Endodermal cell (in vitro differentiated cells): ENCODE results near the gene BACH2. TPM values are rescaled to one million over a fixed set of nuclear protein-coding genes. Genes with fewer than 3 reads are reported as not detected.
A peak's percentile ranks its signal among the peaks of the same experiment; 100 is the strongest.

Source experiments
- DNase-seq: peaks from one replicate; pipeline ENCODE4 v3.0.0-alpha.2; 2017
- H3K27ac ChIP-seq: 2 replicates; pipeline ENCODE4 v1.5.1; 2013; ENCODE audit warnings: mild to moderate bottlenecking, low read depth, low read length, moderate library complexity
- H3K27me3 ChIP-seq: 2 replicates; pipeline ENCODE4 v1.6.1; 2013; ENCODE audit warnings: mild to moderate bottlenecking, low read length, moderate library complexity; ENCODE audit not compliant: insufficient read depth, control insufficient read depth, poor library complexity, severe bottlenecking
- H3K36me3 ChIP-seq: 2 replicates; pipeline ENCODE4 v1.7.0; 2013; ENCODE audit warnings: mild to moderate bottlenecking, low read length, moderate library complexity; ENCODE audit not compliant: control insufficient read depth, insufficient read depth
- H3K4me1 ChIP-seq: one replicate; pipeline ENCODE4 v1.7.0; 2013; ENCODE audit warnings: low read length; ENCODE audit not compliant: control insufficient read depth, insufficient read depth
- H3K4me3 ChIP-seq: 2 replicates; pipeline ENCODE4 v1.5.1; 2013; ENCODE audit warnings: mild to moderate bottlenecking, low read length, moderate library complexity
- H3K9ac ChIP-seq: 2 replicates; pipeline ENCODE4 v1.6.1; 2013; ENCODE audit warnings: mild to moderate bottlenecking, low read length, moderate library complexity; ENCODE audit not compliant: poor library complexity, severe bottlenecking; ENCODE audit errors: extremely low read depth
- H3K9me3 ChIP-seq: 2 replicates; pipeline ENCODE4 v1.6.1; 2013; ENCODE audit warnings: mild to moderate bottlenecking, low read length, moderate library complexity; ENCODE audit not compliant: control insufficient read depth
- H3K27ac Mint-ChIP-seq: 2 replicates; pipeline ENCODE4 v1.8.0; 2020; ENCODE audit warnings: mixed read lengths
- H3K27me3 Mint-ChIP-seq: 2 replicates; pipeline ENCODE4 v1.8.0; 2021; ENCODE audit warnings: mild to moderate bottlenecking, mixed read lengths; ENCODE audit not compliant: insufficient read depth
- H3K36me3 Mint-ChIP-seq: 2 replicates; pipeline ENCODE4 v1.8.0; 2020; ENCODE audit warnings: low read depth, mixed read lengths
- H3K4me1 Mint-ChIP-seq: 2 replicates; pipeline ENCODE4 v1.8.0; 2020; ENCODE audit warnings: mixed read lengths
- H3K4me3 Mint-ChIP-seq: 2 replicates; pipeline ENCODE4 v1.8.0; 2020; ENCODE audit warnings: mild to moderate bottlenecking, moderate library complexity, mixed read lengths
- H3K9me3 Mint-ChIP-seq: 2 replicates; pipeline ENCODE4 v1.8.0; 2020; ENCODE audit warnings: mild to moderate bottlenecking, mixed read lengths
- CTCF ChIP-seq: fragments of 200-600 bp; sonication (generic); conservative IDR thresholded peaks from 2 replicates; pipeline ENCODE4 v1.5.0; 2021; ENCODE audit warnings: antibody characterized with exemption, mild to moderate bottlenecking
- WGBS, 2 experiments: methylation state at CpG; one replicate each; pipeline versions ENCODE4 v1.1.5 to v1.1.7; 2013; ENCODE audit warnings: missing lambda C conversion rate in 2 of 2, mixed read lengths in 1 of 2; ENCODE audit not compliant: insufficient coverage in 1 of 2, insufficient read length in 1 of 2; 5-methylcytosine and 5-hydroxymethylcytosine counted together
- total RNA-seq, 2 donors: library from RNA; stranded (reverse); fragmentation: NEBNext Ultra II Directional in 1 of 2; extraction: Animal tissue kit (Norgen Biotek cat#: 25700) in 1 of 2; gene quantifications; 2 replicates in 1 of 2; 3 replicates in 1 of 2; pipeline ENCODE4 v1.2.1, GENCODE V29; 2021

The BACH2 gene
- total RNA-seq, 2 donors from 2014 or later, result 11.0 to 22.3 TPM

GRCh38 chr6:89979481-89980119 is 317.0 kb downstream of the BACH2 start:
- H3K4me1 ChIP-seq, result no peaks in the 10 kb centered on the region
- no peak for TF ChIP-seq CTCF

DNA sequence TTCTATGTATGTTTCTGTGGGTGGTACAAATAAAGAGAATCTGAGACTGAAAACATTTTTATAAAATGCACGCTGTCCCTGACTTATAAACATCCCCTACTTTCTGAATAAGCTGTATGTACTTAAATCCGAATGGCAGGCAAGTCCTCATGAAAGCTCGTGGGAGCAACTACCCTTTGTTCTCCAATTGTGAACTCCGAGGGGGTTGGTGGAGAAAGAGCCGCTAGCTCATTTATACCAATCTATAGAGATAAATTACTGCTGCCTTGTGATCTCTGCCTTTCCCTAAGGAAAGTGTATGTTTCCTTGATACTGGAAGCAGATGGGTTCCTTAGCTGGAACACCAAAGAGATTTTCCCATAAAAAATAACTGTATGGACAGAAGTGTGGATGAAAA is 317.9 kb downstream of the BACH2 start:
- Histone ChIP-seq H3K27me3 (no peaks in the 10 kb centered on the region), H3K4me1 (no peaks in the 10 kb centered on the region), H3K4me3 (no peak overlapping the region), H3K27ac (peak overlapping the region; percentile 99), H3K36me3 (no peaks in the 10 kb centered on the region), H3K9me3 (no peaks in the 10 kb centered on the region), H3K9ac (no peak overlapping the region)
- peaks cover 5% of the 10 kb centered on the region for H3K4me1 Mint-ChIP-seq
- TF ChIP-seq CTCF, result no peak
- no peak for DNase-seq
- no peak overlapping the region for H3K27ac Mint-ChIP-seq
- no peaks in the 10 kb centered on the region for H3K9me3 Mint-ChIP-seq
- 57 to 60% methylated on average over 4 to 5 of the region's 5 CpGs for WGBS, 2 experiments
- H3K36me3 Mint-ChIP-seq, result no peaks in the 10 kb centered on the region
- H3K27me3 Mint-ChIP-seq, result no peaks in the 10 kb centered on the region
- no peak overlapping the region for H3K4me3 Mint-ChIP-seq

More at GRCh38 chr6:89979481-89980119, 317.0 kb downstream of the BACH2 start:
- Histone ChIP-seq H3K9me3 (no peaks in the 10 kb centered on the region), H3K4me3 (no peak overlapping the region), H3K36me3 (no peaks in the 10 kb centered on the region), H3K27me3 (no peaks in the 10 kb centered on the region), H3K27ac (peak overlapping the region; percentile 99), H3K9ac (no peak overlapping the region)
- WGBS, 2 experiments, result 91 to 100% methylated on average over 2 to 6 of the region's 6 CpGs
- Mint-ChIP-seq H3K9me3 (no peaks in the 10 kb centered on the region), H3K36me3 (no peaks in the 10 kb centered on the region), H3K4me3 (no peak overlapping the region), H3K27ac (no peak overlapping the region), H3K27me3 (no peaks in the 10 kb centered on the region), H3K4me1 (peaks cover 5% of the 10 kb centered on the region)
- no peak for DNase-seq

GRCh38 chr6:89977808-89978748 is 318.6 kb downstream of the BACH2 start:
- no peak overlapping the region for H3K9ac ChIP-seq
- no peak overlapping the region for H3K4me3 Mint-ChIP-seq
- DNase-seq, result no peak
- no peaks in the 10 kb centered on the region for H3K36me3 ChIP-seq
- H3K27ac Mint-ChIP-seq, result no peak overlapping the region
- no peaks in the 10 kb centered on the region for H3K4me1 ChIP-seq
- no peaks in the 10 kb centered on the region for H3K9me3 ChIP-seq
- no peaks in the 10 kb centered on the region for H3K27me3 Mint-ChIP-seq
- H3K4me1 Mint-ChIP-seq, result peaks cover 5% of the 10 kb centered on the region
- TF ChIP-seq CTCF, result no peak
- no peaks in the 10 kb centered on the region for H3K36me3 Mint-ChIP-seq
- H3K9me3 Mint-ChIP-seq, result no peaks in the 10 kb centered on the region
- peak overlapping the region; percentile 99 for H3K27ac ChIP-seq
- 72 to 93% methylated on average over 5 to 8 of the region's 8 CpGs for WGBS, 2 experiments
- no peak overlapping the region for H3K4me3 ChIP-seq
- H3K27me3 ChIP-seq, result no peaks in the 10 kb centered on the region
